Measurements from ENCODE around the gene TRIOBP. TPM values are rescaled to one million over a fixed set of nuclear protein-coding genes. Genes with fewer than 3 reads are reported as not detected.
A peak's percentile ranks its signal among the peaks of the same experiment; 100 is the strongest.

Gene TRIOBP
- total and polyA plus RNA-seq, 2 of the 13 experiments (the other 11 are each of a cell fraction or from before 2014, with no cell fraction given), result 6.1 to 15.4 TPM

GRCh38 chr22:37802310-37803194 is 105.7 kb downstream of the TRIOBP start (continued):
- TF ChIP-seq, protein P1, sequence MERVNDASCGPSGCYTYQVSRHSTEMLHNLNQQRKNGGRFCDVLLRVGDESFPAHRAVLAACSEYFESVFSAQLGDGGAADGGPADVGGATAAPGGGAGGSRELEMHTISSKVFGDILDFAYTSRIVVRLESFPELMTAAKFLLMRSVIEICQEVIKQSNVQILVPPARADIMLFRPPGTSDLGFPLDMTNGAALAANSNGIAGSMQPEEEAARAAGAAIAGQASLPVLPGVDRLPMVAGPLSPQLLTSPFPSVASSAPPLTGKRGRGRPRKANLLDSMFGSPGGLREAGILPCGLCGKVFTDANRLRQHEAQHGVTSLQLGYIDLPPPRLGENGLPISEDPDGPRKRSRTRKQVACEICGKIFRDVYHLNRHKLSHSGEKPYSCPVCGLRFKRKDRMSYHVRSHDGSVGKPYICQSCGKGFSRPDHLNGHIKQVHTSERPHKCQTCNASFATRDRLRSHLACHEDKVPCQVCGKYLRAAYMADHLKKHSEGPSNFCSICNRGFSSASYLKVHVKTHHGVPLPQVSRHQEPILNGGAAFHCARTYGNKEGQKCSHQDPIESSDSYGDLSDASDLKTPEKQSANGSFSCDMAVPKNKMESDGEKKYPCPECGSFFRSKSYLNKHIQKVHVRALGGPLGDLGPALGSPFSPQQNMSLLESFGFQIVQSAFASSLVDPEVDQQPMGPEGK (CRISPR knock-in tag; IDR thresholded peaks at IDR 0.05), result peak; percentile 57
- TF ChIP-seq TP53 (CRISPR knock-in tag; conservative IDR thresholded peaks at IDR 0.05) (no peak), IKZF5 (CRISPR knock-in tag; IDR thresholded peaks at IDR 0.05) (no peak), HOXA3 (CRISPR knock-in tag; IDR thresholded peaks at IDR 0.05) (peak; percentile 37; the same call in 1 of the 2 replicates), CREB3 (CRISPR knock-in tag; IDR thresholded peaks at IDR 0.05) (no peak), GMEB1 (CRISPR knock-in tag; IDR thresholded peaks at IDR 0.05; ENCODE audit: borderline replicate concordance) (peak; percentile 74), ZNF224 (CRISPR knock-in tag; IDR thresholded peaks at IDR 0.05) (no peak; the same call in 1 of the 2 replicates), ZNF230 (CRISPR knock-in tag; IDR thresholded peaks at IDR 0.05) (no peak), ZNF34 (CRISPR knock-in tag; IDR thresholded peaks at IDR 0.05; ENCODE audit: borderline replicate concordance) (no peak), BRD4 (CRISPR knock-in tag; IDR thresholded peaks at IDR 0.05) (no peak; the same call in 1 of the 2 replicates), SRSF4 (IDR thresholded peaks at IDR 0.05; ENCODE audit: low read depth, low read length, poor library complexity, severe bottlenecking) (no peak), MLXIP (CRISPR knock-in tag; IDR thresholded peaks at IDR 0.05; ENCODE audit: borderline replicate concordance) (no peak)
- TF ChIP-seq, protein P2, sequence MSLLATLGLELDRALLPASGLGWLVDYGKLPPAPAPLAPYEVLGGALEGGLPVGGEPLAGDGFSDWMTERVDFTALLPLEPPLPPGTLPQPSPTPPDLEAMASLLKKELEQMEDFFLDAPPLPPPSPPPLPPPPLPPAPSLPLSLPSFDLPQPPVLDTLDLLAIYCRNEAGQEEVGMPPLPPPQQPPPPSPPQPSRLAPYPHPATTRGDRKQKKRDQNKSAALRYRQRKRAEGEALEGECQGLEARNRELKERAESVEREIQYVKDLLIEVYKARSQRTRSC (CRISPR knock-in tag; IDR thresholded peaks at IDR 0.05; ENCODE audit: low read depth), result no peak
- TF ChIP-seq, protein P3, sequence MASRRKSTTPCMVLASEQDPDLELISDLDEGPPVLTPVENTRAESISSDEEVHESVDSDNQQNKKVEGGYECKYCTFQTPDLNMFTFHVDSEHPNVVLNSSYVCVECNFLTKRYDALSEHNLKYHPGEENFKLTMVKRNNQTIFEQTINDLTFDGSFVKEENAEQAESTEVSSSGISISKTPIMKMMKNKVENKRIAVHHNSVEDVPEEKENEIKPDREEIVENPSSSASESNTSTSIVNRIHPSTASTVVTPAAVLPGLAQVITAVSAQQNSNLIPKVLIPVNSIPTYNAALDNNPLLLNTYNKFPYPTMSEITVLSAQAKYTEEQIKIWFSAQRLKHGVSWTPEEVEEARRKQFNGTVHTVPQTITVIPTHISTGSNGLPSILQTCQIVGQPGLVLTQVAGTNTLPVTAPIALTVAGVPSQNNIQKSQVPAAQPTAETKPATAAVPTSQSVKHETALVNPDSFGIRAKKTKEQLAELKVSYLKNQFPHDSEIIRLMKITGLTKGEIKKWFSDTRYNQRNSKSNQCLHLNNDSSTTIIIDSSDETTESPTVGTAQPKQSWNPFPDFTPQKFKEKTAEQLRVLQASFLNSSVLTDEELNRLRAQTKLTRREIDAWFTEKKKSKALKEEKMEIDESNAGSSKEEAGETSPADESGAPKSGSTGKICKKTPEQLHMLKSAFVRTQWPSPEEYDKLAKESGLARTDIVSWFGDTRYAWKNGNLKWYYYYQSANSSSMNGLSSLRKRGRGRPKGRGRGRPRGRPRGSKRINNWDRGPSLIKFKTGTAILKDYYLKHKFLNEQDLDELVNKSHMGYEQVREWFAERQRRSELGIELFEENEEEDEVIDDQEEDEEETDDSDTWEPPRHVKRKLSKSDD (CRISPR knock-in tag; IDR thresholded peaks at IDR 0.05; ENCODE audit: low read depth), result 0 out of 2 replicates have a peak, but pooled peaks have one; percentile 22
